NCI-H82 treated with DMSO at 0.1 percent for 48 hours (cell line): Measurements from ENCODE around the gene SUDS3.
"Not testable (repeated sequence)": the region's sequence is repeated elsewhere in the genome, so short reads cannot be mapped to it uniquely, and the experiment has no call there.

Source experiments
- DNase-seq: peaks from one replicate; lab custom pipeline; 2025; ENCODE audit not compliant: unreplicated experiment; lab: John Stamatoyannopoulos, UW

SUDS3 gene, protein sequence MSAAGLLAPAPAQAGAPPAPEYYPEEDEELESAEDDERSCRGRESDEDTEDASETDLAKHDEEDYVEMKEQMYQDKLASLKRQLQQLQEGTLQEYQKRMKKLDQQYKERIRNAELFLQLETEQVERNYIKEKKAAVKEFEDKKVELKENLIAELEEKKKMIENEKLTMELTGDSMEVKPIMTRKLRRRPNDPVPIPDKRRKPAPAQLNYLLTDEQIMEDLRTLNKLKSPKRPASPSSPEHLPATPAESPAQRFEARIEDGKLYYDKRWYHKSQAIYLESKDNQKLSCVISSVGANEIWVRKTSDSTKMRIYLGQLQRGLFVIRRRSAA

GRCh38 chr12:118376089-118377020 lies at the start of gene SUDS3:
TSS of gene SUDS3 (plus strand) at chr12:118376555. CDS start at chr12:118376692, 137 bp downstream.
- peak; percentile 84 for DNase-seq

- no peak for DNase-seq
These were observed 49.4 kb upstream of the SUDS3 start for GRCh38 chr12:118326991-118327390.

GRCh38 chr12:118327391-118327790 lies 49.0 kb upstream of the SUDS3 start:
- DNase-seq, result no peak

GRCh38 chr12:118328486-118329330 lies 47.6 kb upstream of the SUDS3 start:
- DNase-seq, result no peak

GRCh38 chr12:118330421-118331018 lies 45.8 kb upstream of the SUDS3 start:
- DNase-seq, result no peak

- no peak for DNase-seq
These were observed 43.8 kb upstream of the SUDS3 start for GRCh38 chr12:118332511-118332910.

- DNase-seq, result no peak
These were observed 42.1 kb upstream of the SUDS3 start for GRCh38 chr12:118334241-118334640.

- no peak for DNase-seq
These were observed 41.3 kb upstream of the SUDS3 start for GRCh38 chr12:118334939-118335567.

DNA sequence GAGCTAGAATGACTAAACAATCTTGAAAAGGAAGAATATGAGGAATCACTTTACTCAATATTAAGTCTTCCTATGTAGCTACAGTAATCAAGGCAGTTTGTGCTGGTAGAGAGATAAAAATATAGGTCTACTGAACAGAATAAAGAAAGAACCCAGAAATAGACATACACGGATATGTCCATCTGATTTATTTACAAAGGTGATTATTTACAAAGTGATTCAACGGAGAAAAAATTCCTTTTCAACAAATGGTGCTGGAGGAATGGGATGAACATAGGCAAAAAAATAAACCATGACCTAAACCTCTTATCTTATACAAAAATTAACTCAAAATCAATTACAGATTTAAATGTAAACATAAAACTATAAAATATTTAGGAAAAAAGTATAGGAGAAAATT lies 40.2 kb upstream of the SUDS3 start:
- DNase-seq, result no peak

DNA sequence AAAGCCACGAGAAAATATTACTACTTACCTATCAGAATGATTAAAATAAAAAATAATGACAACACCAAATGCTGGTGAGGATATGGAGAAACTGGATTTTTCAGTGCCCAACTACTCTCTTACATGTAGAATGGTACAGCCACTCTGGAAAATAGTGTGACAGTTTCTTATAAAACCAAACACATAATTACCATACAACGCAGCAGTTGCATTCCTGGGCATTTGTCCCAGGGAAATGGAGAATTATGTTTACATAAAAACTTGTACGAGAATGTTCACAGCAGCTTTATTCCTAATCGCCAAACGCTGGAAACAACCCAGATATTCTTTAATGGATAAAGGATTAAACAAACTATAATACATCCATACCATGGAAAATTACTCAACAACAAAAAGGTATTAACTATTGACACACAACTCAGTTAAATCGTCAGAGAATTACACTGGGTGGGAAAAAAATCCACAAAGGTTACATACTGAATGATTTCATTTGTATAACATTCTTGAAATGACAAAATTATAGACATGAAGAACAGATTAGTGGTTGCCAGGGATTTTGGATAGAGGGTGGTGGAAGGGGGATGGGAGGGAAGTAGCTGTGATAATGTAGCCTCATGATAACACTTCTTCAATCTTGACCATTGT lies 39.0 kb upstream of the SUDS3 start:
- DNase-seq, result no peak

- no peak for DNase-seq
These were observed 34.3 kb upstream of the SUDS3 start for GRCh38 chr12:118342090-118342489.

GRCh38 chr12:118344829-118345228 lies 31.5 kb upstream of the SUDS3 start:
- DNase-seq, result peak; percentile 55

GRCh38 chr12:118345355-118345754 lies 31.0 kb upstream of the SUDS3 start:
- no peak for DNase-seq

GRCh38 chr12:118346895-118347294 lies 29.5 kb upstream of the SUDS3 start:
- DNase-seq, result no peak

- DNase-seq, result no peak
These were observed 28.4 kb upstream of the SUDS3 start for GRCh38 chr12:118347916-118348315.

- no peak for DNase-seq
These were observed 25.3 kb upstream of the SUDS3 start for GRCh38 chr12:118350908-118351559.

- no peak for DNase-seq
These were observed 22.6 kb upstream of the SUDS3 start for GRCh38 chr12:118353721-118354120.

DNA sequence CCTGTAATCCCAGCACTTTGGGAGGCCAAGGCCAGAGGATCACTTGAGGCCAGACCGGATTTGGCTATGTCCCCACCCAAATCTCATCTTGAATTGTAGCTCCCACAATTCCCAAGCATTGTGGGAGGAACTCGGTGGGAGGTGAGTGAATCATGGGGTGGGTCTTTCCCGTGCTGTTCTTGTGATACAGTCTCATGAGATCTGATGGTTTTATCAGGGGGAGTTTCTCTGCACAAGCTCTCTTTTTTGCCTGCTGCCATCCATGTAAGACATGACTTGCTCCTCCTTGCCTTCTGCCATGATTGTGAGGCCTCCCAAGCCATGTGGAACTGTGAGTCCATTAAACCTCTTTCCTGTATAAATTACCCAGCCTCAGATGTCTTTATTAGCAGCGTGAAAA lies 21.9 kb upstream of the SUDS3 start:
- DNase-seq, result not testable (repeated sequence)

DNA sequence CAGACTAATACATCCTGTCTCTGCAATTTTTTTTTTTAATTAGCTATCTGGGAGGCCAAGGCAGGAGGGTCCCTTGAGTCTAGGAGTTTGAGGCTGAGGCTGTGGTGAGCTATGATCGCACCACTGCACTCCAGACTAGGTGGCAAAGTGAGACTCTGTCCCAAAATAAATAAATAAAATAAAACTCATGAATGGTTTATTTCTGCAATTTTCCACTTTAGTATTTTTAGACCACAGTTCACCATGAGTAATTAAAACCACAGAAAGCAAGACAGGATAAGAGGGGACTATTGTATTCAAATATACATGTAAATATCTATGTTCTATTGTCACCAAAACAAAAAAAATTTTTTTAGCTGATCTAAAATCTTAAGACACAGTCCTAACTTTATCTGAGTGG lies 21.5 kb upstream of the SUDS3 start:
- no peak for DNase-seq
